NCI-H1048 (cell line): ENCODE results near the gene FNIP2.
"Not testable (repeated sequence)": the region's sequence is repeated elsewhere in the genome, so short reads cannot be mapped to it uniquely, and the experiment has no call there.

Experiments used
- DNase-seq: peaks from one replicate; lab custom pipeline; 2025; lab: John Stamatoyannopoulos, UW

Gene FNIP2

GRCh38 chr4:158793021-158793420 lies 24.2 kb downstream of the FNIP2 start:
- no peak for DNase-seq

- DNase-seq = not testable (repeated sequence)
These were observed 24.6 kb downstream of the FNIP2 start for GRCh38 chr4:158793430-158793829.

- no peak for DNase-seq
These were observed 27.7 kb downstream of the FNIP2 start for GRCh38 chr4:158796370-158797140.

GRCh38 chr4:158798062-158798461 lies 29.2 kb downstream of the FNIP2 start:
- DNase-seq = no peak

- DNase-seq = no peak
These were observed 30.4 kb downstream of the FNIP2 start for GRCh38 chr4:158799013-158799770.

- no peak for DNase-seq
These were observed 31.0 kb downstream of the FNIP2 start for GRCh38 chr4:158799856-158800255.

GRCh38 chr4:158801066-158801465 lies 32.2 kb downstream of the FNIP2 start:
- DNase-seq = no peak

- DNase-seq = no peak
These were observed 32.9 kb downstream of the FNIP2 start for GRCh38 chr4:158801677-158802076.

GRCh38 chr4:158802914-158803313 lies 34.1 kb downstream of the FNIP2 start:
- DNase-seq = no peak

GRCh38 chr4:158805635-158806471 lies 37.0 kb downstream of the FNIP2 start:
- DNase-seq = no peak

GRCh38 chr4:158807691-158808090 lies 38.9 kb downstream of the FNIP2 start:
- no peak for DNase-seq

- DNase-seq = no peak
These were observed 39.6 kb downstream of the FNIP2 start for GRCh38 chr4:158808399-158808798.

- DNase-seq = not testable (repeated sequence)
These were observed 40.4 kb downstream of the FNIP2 start for GRCh38 chr4:158809208-158809607.

- DNase-seq = no peak
These were observed 41.0 kb downstream of the FNIP2 start for GRCh38 chr4:158809611-158810486.

GRCh38 chr4:158810487-158811215 lies 41.8 kb downstream of the FNIP2 start:
- no peak for DNase-seq

GRCh38 chr4:158811216-158811540 lies 42.4 kb downstream of the FNIP2 start:
- DNase-seq = no peak

GRCh38 chr4:158811704-158812103 lies 42.9 kb downstream of the FNIP2 start:
- no peak for DNase-seq

GRCh38 chr4:158812133-158812532 lies 43.3 kb downstream of the FNIP2 start:
- DNase-seq = no peak

- DNase-seq = no peak
These were observed 43.7 kb downstream of the FNIP2 start for GRCh38 chr4:158812543-158812942.

GRCh38 chr4:158813113-158813512 lies 44.3 kb downstream of the FNIP2 start:
- DNase-seq = no peak

- no peak for DNase-seq
These were observed 45.4 kb downstream of the FNIP2 start for GRCh38 chr4:158814207-158814606.
